HG03342 (cell line): Measurements from ENCODE around the gene AGPAT3.

ENCODE experiments used
- ATAC-seq: cut with Tn5 transposase; IDR thresholded peaks from one replicate; pipeline ENCODE4 v1.9.1; 2021; ENCODE audit warnings: mild to moderate bottlenecking, moderate library complexity; ENCODE audit not compliant: unreplicated experiment

The AGPAT3 gene

DNA sequence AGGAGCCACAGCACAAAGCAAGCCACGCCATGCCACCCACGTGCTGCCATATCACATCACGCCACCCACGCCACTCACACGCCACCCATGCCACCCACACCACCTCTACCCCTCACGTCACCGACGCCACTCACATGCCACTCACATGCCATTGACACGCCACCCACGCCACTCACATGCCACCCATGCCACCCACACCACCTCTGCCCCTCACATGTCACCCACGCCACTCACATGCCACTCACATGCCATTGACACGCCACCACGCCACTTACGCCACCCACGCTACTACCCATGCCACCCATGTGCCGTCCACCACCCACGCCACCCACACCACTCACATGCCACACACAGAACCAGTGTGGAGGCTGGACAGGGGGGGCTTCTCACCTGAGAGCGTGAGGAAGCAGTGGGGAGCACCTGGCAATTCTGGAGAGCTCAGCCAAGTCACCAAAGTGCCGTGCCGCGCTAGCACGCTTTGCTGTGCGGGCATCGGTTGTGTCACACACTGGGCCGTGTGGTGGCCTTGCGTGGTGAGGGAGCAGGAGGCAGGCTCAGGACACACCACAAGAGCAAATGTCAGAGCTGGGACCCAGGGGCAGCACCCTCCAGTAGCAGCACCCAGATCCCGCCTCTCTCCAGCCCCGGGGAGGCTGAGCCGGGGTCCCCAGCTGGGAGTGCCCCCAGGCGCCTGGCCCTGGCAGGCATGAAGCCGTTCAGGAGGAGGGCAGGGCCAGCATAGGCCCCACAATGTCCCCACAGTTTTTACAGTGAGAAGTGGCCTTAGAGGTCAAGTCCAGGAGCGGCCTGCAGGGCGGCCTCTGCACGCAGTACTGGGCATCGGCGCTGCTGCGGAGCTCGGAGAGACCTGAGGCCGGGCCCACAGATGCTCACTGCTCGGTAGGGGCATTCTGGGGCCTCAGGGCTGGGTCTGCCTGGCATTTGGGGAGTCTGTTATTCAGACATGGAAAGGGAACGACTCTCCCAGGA lies 70.0 kb downstream of the AGPAT3 start:
- ATAC-seq, result no peak

DNA sequence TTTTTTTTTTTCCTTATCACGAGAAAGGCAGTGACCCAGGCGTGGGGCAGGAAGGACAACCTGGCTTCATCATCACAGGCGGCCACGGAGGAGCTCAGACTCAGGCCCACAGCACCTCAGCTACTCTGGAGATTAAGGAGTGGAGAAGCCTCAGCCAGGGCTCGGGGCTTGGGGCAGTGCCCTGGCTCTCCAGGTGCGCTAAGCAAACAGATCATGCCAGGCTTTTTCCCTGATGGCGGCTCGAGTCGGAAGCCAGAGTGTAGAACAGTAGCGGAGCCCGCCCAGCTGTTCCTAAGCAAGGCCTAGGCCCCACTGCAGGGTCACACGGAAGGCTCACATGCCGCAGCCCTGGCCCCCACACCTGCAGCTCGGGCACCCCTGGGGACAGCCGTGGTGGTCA lies 70.7 kb downstream of the AGPAT3 start:
- no peak for ATAC-seq

DNA sequence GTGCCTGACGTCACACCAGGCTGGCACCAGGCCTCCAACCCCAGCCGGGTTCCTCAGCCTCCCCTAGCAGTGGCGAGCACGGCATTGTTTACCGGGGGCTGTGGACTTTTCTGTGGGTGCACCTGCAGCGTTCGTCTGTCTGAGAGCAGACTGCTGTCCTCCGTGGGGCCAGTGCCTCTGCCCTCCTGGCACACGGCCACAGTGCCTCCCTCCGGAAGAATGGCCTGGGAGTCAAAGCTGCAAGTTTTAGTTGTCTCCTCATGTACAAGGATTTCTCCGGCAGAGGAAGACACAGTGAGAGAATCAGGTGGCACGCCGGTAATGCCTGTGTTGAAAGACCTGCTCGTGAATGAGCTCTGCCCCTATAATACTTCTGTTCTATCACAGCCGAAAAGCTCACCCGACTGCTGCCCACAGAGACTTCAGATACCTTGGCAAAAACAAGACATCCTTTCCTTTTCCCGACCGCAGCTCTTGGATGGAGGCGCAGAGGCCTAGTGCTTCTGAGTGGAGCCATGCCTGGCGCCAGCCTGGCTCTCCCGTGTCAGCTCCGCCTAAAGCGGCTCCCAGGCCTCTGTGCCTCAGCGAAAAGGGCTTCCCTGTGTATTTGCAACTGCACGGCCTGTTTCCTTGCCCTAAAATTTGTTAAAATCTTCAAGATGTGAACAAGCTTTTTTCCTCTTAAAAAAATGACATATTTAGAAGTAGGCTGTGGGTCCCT lies 71.4 kb downstream of the AGPAT3 start:
- no peak for ATAC-seq

DNA sequence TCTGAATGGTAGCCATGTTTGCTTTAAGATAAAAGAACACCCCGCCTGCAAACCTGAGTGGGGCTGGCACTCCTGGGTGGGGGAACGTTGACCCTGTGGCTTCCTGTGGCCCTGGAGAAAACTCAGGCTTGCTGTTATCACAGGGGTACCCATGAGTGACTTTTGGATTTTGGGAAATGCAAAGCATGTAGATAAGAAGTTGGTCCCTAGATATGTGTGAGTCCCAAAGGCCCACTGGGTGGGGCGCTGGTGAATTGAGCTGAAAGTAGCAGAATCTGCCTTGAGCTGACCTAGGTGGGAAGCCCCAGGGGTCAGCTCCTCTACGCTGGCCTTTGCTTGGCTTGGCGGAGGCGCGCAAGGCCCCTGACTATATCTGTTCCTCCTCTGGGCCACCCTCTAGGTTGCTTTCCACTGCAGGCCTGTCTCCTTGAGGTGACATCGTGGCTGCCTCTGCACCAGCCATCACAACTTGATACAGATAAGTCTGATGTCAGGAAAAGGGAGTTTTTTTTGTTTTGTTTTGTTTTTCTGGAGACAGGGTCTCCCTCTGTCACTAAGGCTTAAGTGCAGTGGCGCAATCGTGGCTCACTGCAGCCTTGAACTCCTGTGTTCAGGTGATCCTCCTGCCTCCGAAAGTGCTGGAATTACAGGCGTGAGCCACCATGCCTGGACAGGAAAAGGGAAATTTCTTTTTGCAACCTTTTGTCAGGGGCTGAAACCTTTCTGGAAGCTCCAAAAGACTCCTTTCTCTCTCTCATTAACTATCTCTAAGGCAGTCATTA lies 72.2 kb downstream of the AGPAT3 start:
- ATAC-seq, result no peak

DNA sequence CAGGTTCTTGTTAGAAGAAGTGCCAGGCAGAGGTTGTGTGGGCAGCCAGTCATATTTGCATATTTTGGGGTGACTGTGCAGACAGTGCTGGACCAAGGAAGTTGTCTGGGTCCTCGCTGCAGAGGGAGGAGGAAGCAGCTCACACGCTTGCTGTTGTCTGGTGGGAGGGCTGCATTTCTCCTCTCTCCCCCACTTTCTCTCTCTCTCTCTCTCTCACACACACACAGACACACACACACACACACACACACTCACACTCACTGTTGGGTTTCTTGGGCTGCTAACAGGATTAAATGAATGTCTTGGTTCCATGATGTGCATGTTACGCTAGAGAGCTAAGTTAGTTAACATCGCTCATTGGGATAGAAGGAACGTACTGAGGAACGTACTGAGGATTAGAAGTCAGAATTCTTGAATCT lies 72.9 kb downstream of the AGPAT3 start:
- ATAC-seq, result no peak

DNA sequence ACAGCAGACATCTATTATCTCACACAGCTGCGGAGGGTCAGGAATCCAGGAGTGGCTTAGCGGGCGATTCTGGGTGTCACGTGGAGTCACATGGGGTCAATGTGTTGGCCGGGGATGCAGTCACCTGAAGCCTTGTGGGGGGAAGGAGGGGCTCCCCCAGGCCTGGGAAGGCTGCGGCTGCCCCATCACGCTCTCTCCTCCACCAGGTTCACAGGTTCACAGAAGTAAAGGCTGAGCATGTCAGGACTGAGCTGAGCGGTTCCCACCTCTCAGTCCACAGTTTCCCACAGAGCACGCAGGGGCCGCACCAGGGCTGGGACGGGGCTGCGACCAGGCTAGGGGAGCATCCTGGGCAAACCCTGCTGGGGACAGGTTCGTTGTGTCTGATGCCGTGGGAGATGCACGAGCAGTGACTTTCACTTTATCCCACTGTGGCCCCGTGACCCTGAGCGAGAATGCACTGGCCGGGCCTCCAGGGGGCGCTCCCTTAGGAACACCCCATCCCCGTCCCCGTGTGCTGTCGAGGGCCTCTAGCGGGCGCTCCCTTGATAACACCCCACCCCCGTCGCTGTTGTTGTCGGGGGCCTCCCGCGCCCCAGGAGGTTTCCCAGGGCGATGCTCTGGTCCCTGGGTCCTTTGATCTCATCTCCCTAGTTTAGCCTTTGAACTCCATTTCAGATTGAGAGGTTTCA lies 73.9 kb downstream of the AGPAT3 start:
- ATAC-seq, result peak; percentile 72

DNA sequence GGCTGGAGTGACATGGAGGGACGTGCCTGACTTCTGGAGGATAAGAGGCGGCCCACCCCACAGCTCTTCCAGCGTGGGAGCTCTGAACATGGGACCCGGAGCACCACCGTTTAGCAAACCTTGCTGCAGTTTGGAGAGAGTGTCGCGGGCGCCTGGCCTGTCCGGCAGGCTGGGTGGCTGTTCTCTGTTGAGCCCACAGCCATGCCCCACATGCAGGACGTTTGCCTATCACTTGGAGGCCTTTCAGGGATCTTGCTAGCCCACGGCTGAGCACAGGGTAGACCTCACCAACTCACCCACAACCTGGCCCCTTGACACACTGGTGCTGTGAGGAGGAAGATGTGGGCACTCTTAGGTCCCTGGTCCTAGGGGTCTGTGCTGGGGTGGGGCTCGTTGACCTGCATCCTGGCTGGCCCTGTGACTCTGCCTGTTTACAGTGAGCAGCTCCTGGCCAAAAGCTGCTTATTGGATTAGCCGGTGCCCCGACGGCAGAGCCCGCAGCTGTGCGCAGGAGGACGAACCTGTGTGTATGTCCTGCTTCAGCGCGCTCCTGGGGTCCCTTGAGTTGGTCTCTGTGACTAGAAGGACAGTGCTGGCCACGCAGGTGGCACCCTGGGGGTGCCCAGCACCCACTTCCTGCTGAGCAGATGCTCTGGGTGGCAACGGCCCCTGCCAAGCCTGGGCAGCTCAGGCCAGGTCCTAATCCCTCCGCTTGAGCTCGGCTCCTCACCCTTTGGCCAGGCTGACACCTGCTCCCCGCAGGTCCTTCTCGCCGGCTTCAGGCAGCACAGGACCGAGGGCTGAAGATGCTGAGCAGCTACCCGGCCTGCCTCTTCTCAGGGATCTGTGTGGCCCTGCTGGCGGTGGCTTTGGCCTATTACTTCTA lies 74.7 kb downstream of the AGPAT3 start:
- ATAC-seq, result no peak

DNA sequence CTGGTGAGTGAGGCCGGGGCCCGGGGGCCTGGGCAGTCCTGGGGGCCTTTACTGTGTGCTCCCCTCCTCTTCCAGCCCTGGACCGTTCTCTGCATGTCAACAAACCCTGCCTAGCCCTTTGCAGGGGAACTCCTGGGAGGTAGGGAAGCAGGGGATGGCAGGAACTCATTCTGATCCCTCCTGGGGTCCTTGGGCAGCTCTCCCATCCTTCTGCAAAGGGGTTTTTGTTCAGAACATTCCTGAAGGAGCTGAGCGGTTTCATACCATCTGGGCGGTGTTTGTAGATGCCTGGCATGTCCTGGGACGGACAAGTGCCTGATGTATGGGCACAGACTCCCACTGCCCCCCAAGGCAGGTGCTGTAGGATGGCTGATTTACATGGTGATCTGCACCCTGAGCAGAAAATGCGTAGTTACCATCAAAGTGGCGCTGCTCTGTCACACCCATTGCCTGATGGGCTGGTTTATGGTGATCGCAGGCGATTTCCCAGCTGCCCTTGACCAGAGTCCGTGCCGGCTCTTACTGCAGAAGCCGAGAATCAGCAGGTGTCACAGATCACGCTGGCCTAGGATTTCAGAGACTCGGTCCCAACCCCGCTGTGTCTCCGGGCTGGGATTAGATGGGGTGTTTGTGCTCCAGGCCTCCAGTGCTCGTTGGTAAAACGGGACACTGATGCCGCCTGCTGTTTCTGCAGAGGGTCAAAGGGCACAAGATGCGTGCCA lies 75.5 kb downstream of the AGPAT3 start:
- no peak for ATAC-seq

DNA sequence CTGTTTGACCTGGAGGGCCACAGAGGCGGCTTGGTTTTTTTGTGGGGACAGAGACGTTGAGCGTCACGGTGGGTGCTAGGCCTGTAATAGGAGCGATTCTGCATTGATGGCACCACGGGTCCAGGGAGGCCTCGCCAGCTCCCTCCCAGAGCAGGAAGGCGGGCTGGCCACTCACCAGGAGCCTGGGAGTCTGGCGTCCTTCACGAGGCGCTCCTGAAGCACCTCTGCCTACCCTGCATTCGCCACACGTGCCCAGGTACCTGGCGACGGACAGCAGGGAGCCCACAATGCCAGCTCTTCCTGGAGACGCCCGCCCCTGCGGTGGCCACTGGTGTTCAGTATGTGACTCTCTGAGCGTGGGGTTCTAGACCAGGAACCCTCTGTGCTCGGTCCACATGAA lies 77.2 kb downstream of the AGPAT3 start:
- no peak for ATAC-seq

DNA sequence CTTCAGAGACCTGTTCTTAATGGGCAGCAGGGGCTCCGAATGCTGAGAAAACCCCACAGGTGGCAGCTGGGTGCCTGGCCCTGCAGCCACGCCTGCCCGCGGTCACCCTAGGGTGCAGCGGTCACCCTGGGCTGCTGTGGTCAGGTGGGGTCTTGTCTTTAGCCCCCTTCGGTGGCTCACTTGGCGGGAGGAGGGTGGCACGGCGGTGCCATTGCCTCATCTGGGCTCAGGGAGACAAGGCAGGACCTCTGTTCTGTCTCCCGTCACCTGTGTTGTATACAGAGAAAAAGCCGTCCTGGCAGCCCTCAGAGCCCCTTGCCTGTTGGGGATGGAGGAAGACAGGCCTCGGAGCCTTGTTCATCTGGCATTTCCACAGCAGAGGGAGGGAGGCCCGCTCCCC lies 77.6 kb downstream of the AGPAT3 start:
- no peak for ATAC-seq

DNA sequence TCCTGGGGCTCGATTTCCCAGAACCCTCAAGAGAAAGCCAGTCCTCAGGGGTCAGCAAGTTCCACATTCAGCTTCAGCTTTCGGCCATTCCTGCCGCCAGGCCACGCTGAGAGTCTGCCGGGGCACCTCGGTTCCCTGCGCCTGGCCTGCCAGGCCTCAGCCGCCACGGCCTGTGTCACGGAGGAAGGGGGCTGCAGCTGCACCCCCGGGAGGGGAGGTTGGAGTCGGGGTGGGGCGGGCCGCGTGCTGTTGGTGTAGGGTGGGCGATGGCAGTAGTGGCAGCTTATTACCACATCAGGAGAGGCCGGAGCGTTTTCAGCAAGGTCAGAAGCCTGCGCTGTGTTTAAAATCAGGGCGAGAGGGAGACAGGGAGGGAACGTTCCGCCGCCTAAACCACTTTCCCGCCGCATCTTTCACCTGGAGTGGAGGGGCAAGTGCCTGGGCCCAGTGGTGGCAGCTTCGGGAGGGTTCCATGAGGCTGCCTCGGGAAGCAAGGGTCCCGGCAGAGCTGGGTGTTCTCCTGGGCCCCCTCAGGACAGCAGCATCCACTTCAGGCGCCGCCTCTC lies 78.6 kb downstream of the AGPAT3 start:
- ATAC-seq, result no peak

DNA sequence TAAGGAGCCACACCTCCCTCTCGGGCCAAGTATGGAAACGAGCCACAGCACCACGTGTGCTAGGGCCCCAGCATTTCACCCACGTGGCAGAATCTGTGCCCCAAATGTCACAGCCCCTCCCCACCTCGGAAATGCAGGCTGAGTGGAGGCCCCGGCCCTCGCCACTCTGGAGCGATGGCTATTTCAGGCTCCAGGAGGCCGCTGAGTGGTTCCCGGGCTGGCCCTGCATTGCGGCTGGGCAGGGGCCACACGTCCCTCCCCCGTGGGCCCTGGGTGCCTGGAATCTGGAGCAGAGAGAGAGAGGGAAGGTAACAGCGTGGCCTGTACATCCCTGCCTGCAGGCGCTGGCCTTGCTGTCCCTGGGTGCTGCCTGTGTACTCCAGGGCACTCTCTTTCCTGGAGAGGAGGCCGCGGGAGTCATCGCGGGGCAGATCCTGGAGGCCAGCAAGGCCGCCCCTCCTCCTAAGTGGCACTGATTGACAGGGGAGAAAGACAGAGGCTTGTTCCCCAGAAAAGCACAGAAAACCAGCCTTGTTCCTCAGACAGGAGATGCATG lies 79.1 kb downstream of the AGPAT3 start:
- ATAC-seq, result no peak

DNA sequence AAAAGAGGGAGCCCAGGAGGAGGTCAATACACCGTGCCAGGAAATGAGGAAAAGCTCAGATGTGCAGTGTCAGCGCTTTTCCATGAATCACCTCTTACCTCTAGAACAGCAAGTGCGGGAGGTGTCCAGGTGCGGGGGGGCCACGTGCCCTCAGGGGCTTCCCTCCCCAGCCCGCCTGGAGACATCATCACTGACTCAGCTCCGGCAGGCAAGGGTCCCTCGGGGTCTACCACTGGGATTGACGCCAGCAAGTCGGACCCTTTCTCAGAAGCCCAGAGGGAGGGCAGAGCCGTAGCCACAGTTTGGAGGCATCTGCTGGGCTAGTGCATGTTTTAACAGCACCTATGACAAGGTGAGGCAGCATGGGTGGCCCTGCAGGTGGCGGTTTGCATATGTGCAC lies 79.7 kb downstream of the AGPAT3 start:
- no peak for ATAC-seq

DNA sequence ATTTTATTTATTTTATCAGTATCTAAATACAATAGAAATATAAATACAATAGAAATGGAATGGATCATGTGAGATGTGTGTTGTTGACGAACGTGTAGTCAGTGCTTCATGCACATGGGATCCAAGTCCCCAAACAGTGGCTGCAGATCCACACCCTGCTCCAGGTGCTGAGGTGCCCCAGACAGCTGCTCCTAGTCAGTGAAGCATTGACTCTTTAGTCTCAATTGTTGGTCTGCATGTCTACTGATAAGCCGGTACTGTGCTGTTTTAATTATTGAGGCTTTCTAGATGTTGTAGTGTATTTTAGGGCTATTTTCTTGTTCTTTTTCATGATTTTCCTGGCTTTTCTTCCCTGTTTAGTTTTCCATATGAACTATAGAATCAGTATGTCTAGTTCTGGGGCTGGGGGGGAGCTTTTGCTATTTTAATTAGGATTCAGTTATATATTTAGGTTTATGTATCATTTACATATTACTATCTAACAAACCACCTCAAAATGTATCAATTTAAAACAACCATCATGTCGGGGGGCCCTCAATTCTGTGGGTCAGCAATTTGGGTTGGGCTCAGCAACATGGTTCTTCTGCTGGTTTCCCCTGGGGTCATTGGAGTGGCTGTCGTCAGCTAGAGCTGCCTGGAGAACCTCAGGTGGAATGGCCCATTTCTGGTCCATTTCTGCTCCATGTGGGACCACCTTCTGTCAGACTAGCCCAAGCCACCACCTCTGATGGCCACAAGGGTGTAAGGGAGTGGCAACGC lies 83.9 kb downstream of the AGPAT3 start:
- ATAC-seq, result no peak

DNA sequence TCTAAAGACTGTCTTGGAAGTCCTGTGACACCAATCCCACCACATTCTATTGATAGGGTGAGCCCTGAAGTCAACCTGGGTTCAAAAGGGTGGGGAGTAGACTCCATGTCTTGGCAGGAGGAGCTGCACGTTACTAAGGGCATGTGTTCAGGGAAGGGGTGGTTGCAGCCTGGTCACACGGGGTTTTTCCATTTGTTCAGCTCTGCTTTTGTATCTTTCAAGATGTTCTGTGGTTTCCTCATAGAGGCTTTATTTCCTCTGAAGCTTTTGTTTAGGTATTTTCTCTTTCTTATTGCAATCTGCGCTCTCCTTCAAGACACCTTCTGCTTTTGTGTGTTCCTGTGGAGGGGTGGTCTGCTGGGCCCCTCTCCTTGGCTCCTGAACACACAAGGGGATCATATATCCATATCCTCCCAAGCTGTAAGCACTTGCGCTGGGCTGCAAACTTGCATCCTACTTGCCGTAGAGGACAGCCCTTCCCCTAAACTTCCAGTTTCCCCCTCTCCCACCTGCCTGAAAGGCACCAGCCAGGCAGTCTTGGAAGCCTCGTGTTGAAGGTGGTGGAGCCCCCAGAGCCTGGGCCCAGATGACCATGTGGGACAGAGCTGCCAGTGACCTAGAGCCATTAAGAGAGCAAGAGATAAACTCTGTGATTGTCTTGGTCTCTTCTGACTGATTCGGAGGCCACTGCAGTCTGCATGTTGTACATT lies 84.6 kb downstream of the AGPAT3 start:
- ATAC-seq, result no peak

DNA sequence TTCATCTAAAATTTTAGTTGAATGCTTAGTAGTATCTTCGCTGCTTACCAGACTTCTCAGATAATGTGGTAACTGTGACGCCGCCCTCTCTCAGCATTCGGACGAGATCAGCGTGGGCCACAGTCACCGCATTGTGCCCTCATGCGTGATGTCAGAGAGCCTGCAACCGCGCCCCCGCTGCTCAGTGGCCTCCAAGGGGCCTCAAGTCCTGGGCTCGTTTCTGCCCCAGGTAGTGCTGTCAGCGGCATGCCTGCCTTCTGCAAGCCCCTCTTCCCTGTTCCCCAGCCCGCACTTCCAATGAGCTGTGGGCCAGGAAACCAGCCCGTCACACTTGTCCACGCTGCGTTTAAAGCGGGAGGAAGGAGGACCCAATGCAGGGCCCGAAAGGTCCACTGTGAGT lies 85.5 kb downstream of the AGPAT3 start:
- no peak for ATAC-seq

DNA sequence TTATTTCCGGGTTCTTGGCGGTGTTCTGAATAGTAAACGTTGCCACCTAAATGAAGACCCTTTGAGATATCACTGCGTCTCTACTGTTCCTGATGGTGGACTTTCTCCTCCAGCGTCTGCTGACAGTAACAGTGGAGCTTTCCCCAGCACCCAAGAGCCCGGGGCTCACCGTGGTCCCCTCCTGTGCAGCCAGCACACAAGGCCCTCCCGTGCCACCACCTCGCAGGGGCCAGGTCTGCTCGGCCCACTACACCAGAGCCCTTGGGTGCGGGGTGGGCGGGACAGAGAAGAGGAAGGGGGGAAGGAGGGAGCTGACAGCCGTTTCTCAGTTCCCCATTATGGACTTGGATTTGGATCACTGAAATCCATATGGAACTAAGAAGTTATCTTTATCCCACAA lies 85.9 kb downstream of the AGPAT3 start:
- no peak for ATAC-seq
